Psoas muscle (tissue), 8 donors: Measurements from ENCODE around the gene MED6. TPM values are rescaled to one million over a fixed set of nuclear protein-coding genes. Genes with fewer than 3 reads are reported as not detected.

Experiments used
- ATAC-seq, 4 donors: fragments of 200-7000 bp; cut with Tn5 transposase; one replicate each; pipeline ENCODE4 v1.9.1; 2020; ENCODE audit warnings: moderate library complexity in 3 of 4, mild to moderate bottlenecking in 2 of 4
- DNase-seq, 2 donors: peaks; one replicate each; pipeline ENCODE4 v3.0.0-alpha.2; 2020
- H3K27ac ChIP-seq: fragments of 200-600 bp; one replicate; pipeline ENCODE4 v1.8.0; 2022
- H3K27me3 ChIP-seq, 3 donors: fragments of 200-600 bp in 1 of 3; one replicate each; pipeline versions ENCODE4 v1.6.1 to v1.8.0; 2013 to 2022; ENCODE audit warnings: low read length in 2 of 3, mild to moderate bottlenecking in 2 of 3, moderate library complexity in 1 of 3; ENCODE audit not compliant: insufficient read depth in 3 of 3
- H3K36me3 ChIP-seq, 2 donors: fragments of 200-600 bp in 1 of 2; one replicate each; pipeline versions ENCODE4 v1.6.1 to v1.8.0; 2013 to 2022; ENCODE audit warnings: low read depth in 1 of 2, mild to moderate bottlenecking in 1 of 2, moderate library complexity in 1 of 2; ENCODE audit not compliant: insufficient read depth in 1 of 2
- H3K4me1 ChIP-seq: fragments of 200-600 bp; one replicate; pipeline ENCODE4 v1.8.0; 2022
- H3K4me3 ChIP-seq: fragments of 200-600 bp; one replicate; pipeline ENCODE4 v1.8.0; 2022; ENCODE audit warnings: mild to moderate bottlenecking
- H3K9me3 ChIP-seq: fragments of 200-600 bp; one replicate; pipeline ENCODE4 v1.8.0; 2022
- CTCF ChIP-seq: fragments of 200-600 bp; IDR thresholded peaks from one replicate; pipeline ENCODE4 v1.8.0; 2022; ENCODE audit warnings: antibody characterized with exemption
- WGBS, 3 donors: extraction: QIAGEN DNeasy Blood & Tissue Kit; methylation state at CpG; one replicate each; pipeline versions ENCODE4 v1.1.6 to v1.1.7; 2013; 5-methylcytosine and 5-hydroxymethylcytosine counted together
- intact Hi-C, 2 donors: fragments of 100-400 bp; cut with DNase I; formaldehyde crosslinking; loops; one replicate each; pipeline versions ENCODE4 v1.11.0 to v1.14.2; 2022
- polyA plus RNA-seq, 3 donors: library from polyadenylated mRNA; stranded (reverse); fragments of 200-250 nt; gene quantifications; one replicate each; pipeline ENCODE4 v1.2.3, GENCODE V29; 2013
- total RNA-seq, 4 donors: library from RNA; stranded (reverse); fragmentation: NEBNext Ultra II Directional in 2 of 4; extraction: Animal tissue kit (Norgen Biotek cat#: 25700) in 2 of 4; gene quantifications; one replicate each; pipeline versions ENCODE4 v1.2.1 to v1.2.4, GENCODE V29; 2021 to 2023
- donor health status: healthy with polysubstance abuse.
- donor health status: DM: no; HTN: no; CAD: no; lungs with moderate emphysema.
- donor health status: Bipolar disorder and iron deficiency.
- donor health status: healthy.
- donor health status: DM: yes; HTN: yes; CAD: no.
- donor health status: DM: no; HTN: no; CAD: no.
- donor health status: DM: no; HTN: no; CAD: no.
- donor health status: DM: yes; HTN: yes; CAD: no.

Gene MED6
- total and polyA plus RNA-seq, 7 donors = 20.3 to 37.2 (median 27.3) TPM

GRCh38 chr14:70624972-70625371 is 24.5 kb upstream of the MED6 start:
- peaks cover 27% of the 10 kb centered on the region for H3K9me3 ChIP-seq
- DNase-seq (no peak), ATAC-seq (no peak)
- no peak overlapping the region for H3K4me3 ChIP-seq
- H3K27me3 ChIP-seq = no peaks in the 10 kb centered on the region
- H3K27ac ChIP-seq = no peak overlapping the region
- H3K4me1 ChIP-seq = no peaks in the 10 kb centered on the region
- intact Hi-C loops = loop anchor here (5.0 kb wide), 2 partner anchors 87 to 192 kb away; no protein-coding TSS in a partner anchor
- 79 to 83% (median 82%) methylated on average over 1 of the region's 1 CpG for WGBS, 3 donors
- TF ChIP-seq CTCF = no peak
- H3K36me3 ChIP-seq = no peaks in the 10 kb centered on the region

GRCh38 chr14:70622111-70622712 is 21.8 kb upstream of the MED6 start:
- Histone ChIP-seq H3K4me3 (no peak overlapping the region), H3K27ac (no peak overlapping the region), H3K36me3 (no peaks in the 10 kb centered on the region), H3K9me3 (peaks cover 24% of the 10 kb centered on the region), H3K27me3 (no peaks in the 10 kb centered on the region), H3K4me1 (no peaks in the 10 kb centered on the region)
- DNase-seq (no peak), ATAC-seq (peak in 3 of 4 donors; percentile 59 to 65 (median 64))
- TF ChIP-seq CTCF = peak; percentile 58
- WGBS, 3 donors = 51 to 56% (median 51%) methylated on average over 3 of the region's 3 CpGs
- intact Hi-C loops = loop anchor here (5.0 kb wide), 2 partner anchors 90 to 195 kb away; no protein-coding TSS in a partner anchor

- Histone ChIP-seq H3K27ac (no peak overlapping the region), H3K9me3 (peaks cover 3% of the 10 kb centered on the region), H3K27me3 (no peaks in the 10 kb centered on the region), H3K4me1 (no peaks in the 10 kb centered on the region), H3K4me3 (no peak overlapping the region), H3K36me3 (no peaks in the 10 kb centered on the region)
- DNase-seq (no peak), ATAC-seq (no peak)
- TF ChIP-seq CTCF = no peak
- intact Hi-C loops = loop anchor here (5.0 kb wide), 2 partner anchors 93 to 198 kb away; no protein-coding TSS in a partner anchor
Measured at GRCh38 chr14:70619708-70620107, 19.3 kb upstream of the MED6 start.

GRCh38 chr14:70618314-70618713 is 17.9 kb upstream of the MED6 start:
- no peaks in the 10 kb centered on the region for H3K4me1 ChIP-seq
- H3K27me3 ChIP-seq = peaks cover 0 to under 1% (median 0%) of the 10 kb centered on the region in 3 donors
- H3K4me3 ChIP-seq = no peak overlapping the region
- H3K9me3 ChIP-seq = peaks cover 3% of the 10 kb centered on the region
- ATAC-seq = no peak
- H3K36me3 ChIP-seq = no peaks in the 10 kb centered on the region
- WGBS, 3 donors = 38 to 56% (median 56%) methylated on average over 2 of the region's 2 CpGs
- no peak overlapping the region for H3K27ac ChIP-seq
- no peak for TF ChIP-seq CTCF
- no peak for DNase-seq
- intact Hi-C loops = no loop called here

GRCh38 chr14:70616646-70617045 is 16.2 kb upstream of the MED6 start:
- Histone ChIP-seq H3K36me3 (no peaks in the 10 kb centered on the region), H3K4me1 (no peaks in the 10 kb centered on the region), H3K4me3 (no peak overlapping the region), H3K27me3 (peaks cover 0 to 3% (median 0%) of the 10 kb centered on the region in 3 donors), H3K9me3 (no peaks in the 10 kb centered on the region), H3K27ac (no peak overlapping the region)
- intact Hi-C loops = no loop called here
- ATAC-seq (no peak), DNase-seq (no peak)
- 87 to 95% (median 92%) methylated on average over 3 of the region's 3 CpGs for WGBS, 3 donors
- no peak for TF ChIP-seq CTCF
